H1 (cell line): Measurements from ENCODE around the gene TANC1. TPM values are rescaled to one million over a fixed set of nuclear protein-coding genes. Genes with fewer than 3 reads are reported as not detected.

ENCODE experiments used
- CTCF ChIA-PET: fragments of 300-600 bp; sonication (Branson Sonifier 250); formaldehyde crosslinking; loops from one replicate; lab custom pipeline; 2021; ENCODE audit not compliant: partially characterized antibody; lab: Charles Lee
- POLR2A ChIA-PET: fragments of 300-600 bp; sonication (Branson Sonifier 250); formaldehyde crosslinking; loops from one replicate; lab custom pipeline; 2021; ENCODE audit warnings: inconsistent platforms; ENCODE audit not compliant: partially characterized antibody; lab: Charles Lee
- DNase-seq, 2 experiments: peaks; one replicate each; pipeline versions ENCODE4 v3.0.0 to v3.0.0-alpha.2; 2010 to 2022; ENCODE audit warnings: low spot score in 2 of 2, low read depth in 1 of 2, mixed read lengths in 1 of 2
- FAIRE-seq: peaks from 2 replicates; lab custom pipeline; 2011; peaks lifted over from hg19 to GRCh38; lab: Jason Lieb, UNC
- H2AFZ ChIP-seq: 2 replicates; pipeline ENCODE4 v1.8.1; 2012; ENCODE audit warnings: low read length, inconsistent platforms
- H2AK5ac ChIP-seq: 2 replicates; pipeline ENCODE4 v1.6.1; 2013; ENCODE audit warnings: low read depth, low read length
- H2BK120ac ChIP-seq: replicated peaks from 2 replicates; pipeline ENCODE3; 2013; ENCODE audit warnings: low read depth, low read length, inconsistent platforms
- H2BK12ac ChIP-seq: 2 replicates; pipeline ENCODE4 v1.6.1; 2013; ENCODE audit warnings: low read depth, low read length
- H2BK15ac ChIP-seq: 2 replicates; pipeline ENCODE4 v1.6.1; 2013; ENCODE audit warnings: low read length
- H2BK20ac ChIP-seq: 2 replicates; pipeline ENCODE4 v1.6.1; 2013; ENCODE audit warnings: low read length
- H2BK5ac ChIP-seq: 2 replicates; pipeline ENCODE4 v1.6.1; 2013; ENCODE audit warnings: low read depth, low read length
- H3K14ac ChIP-seq: 2 replicates; pipeline ENCODE4 v1.6.1; 2013; ENCODE audit warnings: inconsistent platforms; ENCODE audit not compliant: insufficient read length
- H3K18ac ChIP-seq: 2 replicates; pipeline ENCODE4 v1.6.1; 2013; ENCODE audit warnings: low read length; ENCODE audit errors: extremely low read depth
- H3K23ac ChIP-seq: 2 replicates; pipeline ENCODE4 v1.6.1; 2013; ENCODE audit warnings: inconsistent platforms; ENCODE audit not compliant: insufficient read length
- H3K23me2 ChIP-seq: 2 replicates; pipeline ENCODE4 v1.6.1; 2013; ENCODE audit warnings: low read depth, low read length
- H3K27ac ChIP-seq: 2 replicates; pipeline ENCODE4 v1.6.1; 2011; ENCODE audit warnings: low read depth, low read length, inconsistent platforms
- H3K27me3 ChIP-seq, 4 experiments: replicated peaks in 1 of 4; 1 replicate in 1 of 4; 2 replicates in 3 of 4; pipeline versions ENCODE4 v1.6.1 to v1.8.1; 2011 to 2013; ENCODE audit warnings: low read length in 3 of 4, mild to moderate bottlenecking in 3 of 4, inconsistent platforms in 2 of 4, mixed read lengths in 2 of 4, moderate library complexity in 1 of 4; ENCODE audit not compliant: control insufficient read depth in 3 of 4, insufficient read depth in 3 of 4; ENCODE audit errors: extremely low read depth in 1 of 4
- H3K36me3 ChIP-seq, 4 experiments: 2 replicates each; pipeline versions ENCODE4 v1.6.1 to v1.8.1; 2011 to 2013; ENCODE audit warnings: mild to moderate bottlenecking in 4 of 4, low read length in 3 of 4, moderate library complexity in 2 of 4, control low read depth in 1 of 4, inconsistent platforms in 1 of 4; ENCODE audit not compliant: insufficient read depth in 4 of 4, control insufficient read depth in 2 of 4
- H3K4ac ChIP-seq: replicated peaks from 2 replicates; pipeline ENCODE3; 2013; ENCODE audit warnings: low read length, low read depth, mixed read lengths, inconsistent platforms; ENCODE audit not compliant: insufficient read length
- H3K4me1 ChIP-seq, 4 experiments: replicated peaks in 1 of 4; 1 replicate in 1 of 4; 2 replicates in 3 of 4; pipeline versions ENCODE4 v1.6.1 to v1.8.1; 2011 to 2013; ENCODE audit warnings: low read length in 3 of 4, inconsistent platforms in 2 of 4, mixed read lengths in 1 of 4; ENCODE audit not compliant: insufficient read depth in 4 of 4, control insufficient read depth in 3 of 4
- H3K4me2 ChIP-seq, 2 experiments: 2 replicates each; pipeline versions ENCODE4 v1.6.1 to v1.8.1; 2011 to 2013; ENCODE audit warnings: low read depth in 2 of 2, low read length in 2 of 2, control low read depth in 1 of 2, inconsistent platforms in 1 of 2, mild to moderate bottlenecking in 1 of 2; ENCODE audit not compliant: insufficient read depth in 1 of 2
- H3K4me3 ChIP-seq, 4 experiments: fragments of 200-600, 300-600 bp in 1 of 4; sonication (generic), shearing (Covaris generic), sonication (Bioruptor Twin) in 1 of 4; 2 replicates each; pipeline versions ENCODE4 v1.5.1 to v1.8.1; 2011 to 2016; ENCODE audit warnings: low read length in 4 of 4, low read depth in 3 of 4, control low read depth in 2 of 4, inconsistent platforms in 2 of 4, mild to moderate bottlenecking in 2 of 4, mixed read lengths in 1 of 4, moderate library complexity in 1 of 4; ENCODE audit not compliant: insufficient read depth in 2 of 4; ENCODE audit errors: extremely low read depth in 1 of 4
- H3K56ac ChIP-seq: replicated peaks from 2 replicates; pipeline ENCODE3; 2013; ENCODE audit warnings: low read depth, mild to moderate bottlenecking, mixed read lengths, low read length, inconsistent platforms; ENCODE audit not compliant: insufficient read length
- H3K79me1 ChIP-seq: 2 replicates; pipeline ENCODE4 v1.6.1; 2013; ENCODE audit warnings: low read depth, low read length, control low read depth
- H3K79me2 ChIP-seq, 2 experiments: 2 replicates each; pipeline versions ENCODE4 v1.6.1 to v1.8.1; 2012 to 2013; ENCODE audit warnings: low read length in 2 of 2, mild to moderate bottlenecking in 2 of 2, inconsistent platforms in 1 of 2; ENCODE audit not compliant: insufficient read depth in 2 of 2, control insufficient read depth in 1 of 2
- H3K9ac ChIP-seq, 4 experiments: replicated peaks in 1 of 4; 1 replicate in 1 of 4; 2 replicates in 3 of 4; pipeline versions ENCODE4 v1.6.1 to v1.8.1; 2011 to 2013; ENCODE audit warnings: low read depth in 3 of 4, low read length in 3 of 4, control low read depth in 2 of 4, mild to moderate bottlenecking in 2 of 4, moderate library complexity in 2 of 4, inconsistent platforms in 1 of 4; ENCODE audit errors: extremely low read depth in 1 of 4
- H3K9me3 ChIP-seq, 2 experiments: 2 replicates each; pipeline versions ENCODE4 v1.6.1 to v1.8.1; 2012 to 2013; ENCODE audit warnings: mild to moderate bottlenecking in 2 of 2, moderate library complexity in 2 of 2, control low read depth in 1 of 2, inconsistent platforms in 1 of 2, low read depth in 1 of 2, low read length in 1 of 2, mixed read lengths in 1 of 2; ENCODE audit not compliant: insufficient read depth in 2 of 2
- H4K20me1 ChIP-seq, 2 experiments: replicated peaks in 1 of 2; 2 replicates each; pipeline versions ENCODE3 to v1.8.1; 2011 to 2013; ENCODE audit warnings: inconsistent platforms in 2 of 2, low read length in 2 of 2, mild to moderate bottlenecking in 1 of 2; ENCODE audit not compliant: insufficient read depth in 2 of 2, control insufficient read depth in 1 of 2
- H4K5ac ChIP-seq: 2 replicates; pipeline ENCODE4 v1.6.1; 2013; ENCODE audit warnings: low read length, low read depth, mixed read lengths, inconsistent platforms; ENCODE audit not compliant: insufficient read length
- H4K8ac ChIP-seq: 2 replicates; pipeline ENCODE4 v1.8.0; 2013; ENCODE audit warnings: mild to moderate bottlenecking, moderate library complexity, low read length, inconsistent platforms; ENCODE audit not compliant: insufficient read depth; ENCODE audit errors: extremely low read depth
- H4K91ac ChIP-seq: replicated peaks from 2 replicates; pipeline ENCODE3; 2013; ENCODE audit warnings: low read length, mixed read lengths, inconsistent platforms; ENCODE audit not compliant: insufficient read length
- NANOG ChIP-seq: IDR thresholded peaks from 2 replicates; pipeline ENCODE4 v1.6.1; 2011; ENCODE audit warnings: low read length, low read depth, mild to moderate bottlenecking, inconsistent platforms; ENCODE audit not compliant: insufficient read depth, poor library complexity, severe bottlenecking
- RAD21 ChIP-seq, 2 experiments: IDR thresholded peaks in 1 of 2; conservative IDR thresholded peaks in 1 of 2; 2 replicates each; pipeline ENCODE4 v1.6.1; 2011; ENCODE audit warnings: low read depth in 2 of 2, low read length in 2 of 2, improper control_type of control experiment in 1 of 2, inconsistent platforms in 1 of 2, mild to moderate bottlenecking in 1 of 2, moderate library complexity in 1 of 2
- RBBP5 ChIP-seq: IDR thresholded peaks from 2 replicates; pipeline ENCODE4 v1.7.1; 2012; ENCODE audit warnings: low read depth, mild to moderate bottlenecking, inconsistent platforms, low read length, moderate library complexity, borderline replicate concordance
- WGBS, 2 experiments: shearing (Covaris generic) in 1 of 2; methylation state at CpG; one replicate each; pipeline versions ENCODE4 v1.1.6 to v1.1.7; 2013 to 2015; ENCODE audit warnings: low lambda C conversion rate in 2 of 2, mixed read lengths in 2 of 2, inconsistent platforms in 1 of 2, low coverage in 1 of 2, missing lambda C conversion rate in 1 of 2; ENCODE audit not compliant: insufficient replicate concordance in 2 of 2, insufficient coverage in 1 of 2, insufficient read length in 1 of 2; ENCODE audit errors: extremely low coverage in 1 of 2, missing lambda C conversion rate in 1 of 2; 5-methylcytosine and 5-hydroxymethylcytosine counted together
- polyA plus RNA-seq, 7 experiments: library from polyadenylated mRNA; depleted of rRNA in 3 of 7; stranded (reverse) in 5 of 7; unstranded in 2 of 7; fragments of >200 nt in 5 of 7; fragments of 200-250 nt in 2 of 7; gene quantifications; 1 replicate in 5 of 7; 2 replicates in 1 of 7; 4 replicates in 1 of 7; pipeline versions ENCODE4 v1.2.1 to v1.2.3, GENCODE V29; 2011 to 2013; ENCODE audit warnings: missing spikeins in 2 of 7, mixed read lengths in 2 of 7
- total RNA-seq: library from RNA; stranded (reverse); fragmentation: NEBNext Ultra II Directional; extraction: Animal tissue kit (Norgen Biotek cat#: 25700); gene quantifications from 2 replicates; pipeline ENCODE4 v1.2.1, GENCODE V29; 2021

TANC1 gene
- total and polyA plus RNA-seq, 2 of the 8 experiments (the other 6 are each of a cell fraction or from before 2014, with no cell fraction given): 4.1 to 7.6 TPM

DNA sequence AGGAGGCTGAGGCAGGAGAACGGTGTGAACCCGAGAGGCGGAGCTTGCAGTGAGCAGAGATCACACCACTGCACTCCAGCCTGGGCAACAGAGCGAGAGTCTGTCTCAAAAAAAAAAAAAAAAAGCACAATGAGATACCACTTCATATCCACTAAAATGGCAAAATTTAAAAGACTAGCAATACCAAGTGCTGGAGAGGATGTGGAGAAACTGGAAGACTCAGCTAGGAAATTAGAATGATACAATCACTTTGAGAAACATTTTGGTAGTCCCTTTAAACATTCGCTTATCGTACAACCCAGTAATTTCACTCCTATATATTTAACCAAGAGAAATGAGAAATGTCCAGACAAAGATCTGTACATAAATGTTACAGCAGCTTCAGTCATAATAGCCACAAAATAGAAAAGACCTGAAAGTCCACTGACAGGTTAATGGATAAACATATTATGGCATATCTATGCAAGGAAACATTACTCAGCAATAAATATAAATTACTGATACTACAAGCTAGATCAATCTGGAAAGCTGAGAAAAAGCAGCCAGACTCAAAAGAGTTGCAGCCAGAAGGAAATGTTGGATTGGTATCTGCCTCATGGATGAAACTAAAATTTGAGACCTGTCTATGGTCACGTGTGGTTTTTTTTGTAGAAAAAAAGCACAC is 278.0 kb downstream of the TANC1 start:
- Histone ChIP-seq H3K14ac (no peak overlapping the region), H3K4me3 (no peak overlapping the region), H3K27me3 (peaks cover 0 to 1% (median 0%) of the 10 kb centered on the region in 4 experiments; a peak in 1 of 7 replicates), H3K79me2 (no peaks in the 10 kb centered on the region), H3K23ac (no peak overlapping the region), H2BK20ac (no peak overlapping the region), H3K23me2 (no peaks in the 10 kb centered on the region), H2AK5ac (no peak overlapping the region), H4K91ac (no peak overlapping the region), H3K79me1 (no peaks in the 10 kb centered on the region), H2BK120ac (no peak overlapping the region), H4K20me1 (peaks cover 0 to 1% of the 10 kb centered on the region in 2 experiments), H3K56ac (no peak overlapping the region), H4K8ac (no peak overlapping the region), H3K4me1 (no peaks in the 10 kb centered on the region), H3K18ac (no peak overlapping the region), H3K27ac (no peak overlapping the region), H3K4ac (no peak overlapping the region), H4K5ac (no peak overlapping the region), H2AFZ (no peak overlapping the region), H3K36me3 (no peaks in the 10 kb centered on the region), H2BK12ac (no peak overlapping the region), H2BK5ac (no peak overlapping the region), H3K9me3 (no peaks in the 10 kb centered on the region), H3K9ac (no peak overlapping the region)
- POLR2A ChIA-PET: no interaction called here
- 96% methylated on average over 6 of the region's 7 CpGs; no CpG with 5 or more reads in 1 of the 2 experiments for WGBS, 2 experiments
- DNase-seq (no peak), FAIRE-seq (no peak)
- CTCF ChIA-PET: interaction anchor here (1.0 kb wide), 1 partner anchor 8 kb away, joined by 5 read pairs; no protein-coding TSS in a partner anchor
- no peak for TF ChIP-seq NANOG
- TF ChIP-seq RAD21 (IDR thresholded peaks at IDR 0.05 in 1 of 2, conservative IDR thresholded peaks at IDR 0.05 in 1 of 2; ENCODE audit: low read depth in 2 of 2, low read length in 2 of 2): no peak
- no peak for TF ChIP-seq RBBP5
- TF ChIP-seq, all 59 proteins: peak for 0
- no peak overlapping the region for H2BK15ac ChIP-seq
- no peak overlapping the region for H3K4me2 ChIP-seq
